ENCODE data around the gene SOST.

The SOST gene

DNA sequence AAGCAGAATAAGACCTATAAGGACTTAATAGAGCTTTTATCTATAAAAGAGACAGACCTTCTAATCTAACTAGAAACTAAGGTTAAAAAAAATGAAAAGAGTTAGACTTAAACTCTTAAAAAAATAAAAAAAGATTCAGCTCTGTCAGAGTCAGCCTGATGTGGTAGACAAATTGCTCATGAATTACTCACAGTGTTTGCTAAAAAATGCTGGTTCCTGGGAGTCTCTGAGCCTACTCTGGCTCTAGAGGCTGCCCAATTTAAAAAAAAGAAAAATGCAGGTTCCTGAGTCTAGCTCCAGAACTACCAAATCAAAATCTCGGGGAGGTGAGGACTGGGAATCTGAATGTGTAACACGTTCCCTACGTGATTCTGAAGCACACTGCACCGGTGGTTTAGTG, 18.1 kb downstream of the SOST start:
- no peak for DNase-seq

DNA sequence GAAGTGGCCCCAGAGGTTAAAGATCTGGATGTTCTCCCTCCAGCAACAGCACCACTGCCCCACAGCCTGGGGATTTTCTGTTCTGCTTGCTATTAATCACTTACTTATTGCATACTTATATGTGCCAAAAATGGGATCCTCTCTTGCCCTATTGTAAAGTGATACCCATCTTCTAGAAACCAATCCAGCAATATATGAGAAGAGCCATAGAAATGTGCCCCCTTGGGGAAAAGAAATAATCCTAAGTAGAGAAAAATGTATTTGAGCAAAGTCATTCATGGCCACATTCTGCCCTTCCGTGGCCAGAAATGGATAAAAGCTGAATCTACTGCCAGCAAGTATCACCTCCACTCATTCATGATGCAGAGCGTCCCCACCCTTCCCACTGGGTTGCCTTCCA, 20.9 kb downstream of the SOST start:
- DNase-seq: no peak

DNA sequence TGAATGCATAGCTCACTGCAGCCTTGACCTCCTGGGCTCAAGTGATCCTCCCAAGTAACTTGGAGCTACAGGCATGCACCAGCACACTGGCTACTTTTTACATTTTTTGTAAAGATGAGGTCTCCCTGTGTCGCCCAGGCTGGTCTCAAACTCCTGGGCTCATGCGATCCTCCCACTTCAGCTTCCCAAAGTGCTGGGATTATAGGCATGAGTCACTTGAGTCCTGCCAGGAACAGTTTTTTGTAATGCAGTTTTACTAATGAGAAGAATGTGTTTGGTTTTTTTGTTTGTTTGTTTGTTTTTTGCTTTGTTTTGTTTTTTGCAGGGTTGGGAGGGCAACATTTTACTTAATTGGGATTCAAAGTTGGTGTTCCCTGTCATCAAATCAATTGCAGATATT, 22.2 kb downstream of the SOST start:
- DNase-seq: no peak

DNA sequence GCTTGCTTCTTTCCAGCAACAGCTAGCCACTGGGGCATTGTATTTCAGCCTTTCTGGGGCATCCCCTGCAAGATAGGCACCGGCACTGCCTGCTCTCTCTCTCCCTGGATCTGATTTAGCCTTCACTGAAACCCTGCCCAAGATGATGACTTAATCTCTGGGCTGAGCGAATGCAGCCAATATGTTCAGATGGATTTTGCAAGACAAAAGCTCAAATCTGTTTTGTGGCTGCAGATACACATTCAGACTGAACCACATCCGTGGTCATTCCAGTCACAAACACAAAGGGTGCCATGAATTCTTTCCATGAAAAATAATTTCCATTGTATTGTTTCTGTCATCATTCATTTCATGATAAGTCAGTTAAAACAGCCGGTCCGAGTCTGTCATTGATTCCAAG, 24.2 kb downstream of the SOST start:
- no peak for DNase-seq

DNA sequence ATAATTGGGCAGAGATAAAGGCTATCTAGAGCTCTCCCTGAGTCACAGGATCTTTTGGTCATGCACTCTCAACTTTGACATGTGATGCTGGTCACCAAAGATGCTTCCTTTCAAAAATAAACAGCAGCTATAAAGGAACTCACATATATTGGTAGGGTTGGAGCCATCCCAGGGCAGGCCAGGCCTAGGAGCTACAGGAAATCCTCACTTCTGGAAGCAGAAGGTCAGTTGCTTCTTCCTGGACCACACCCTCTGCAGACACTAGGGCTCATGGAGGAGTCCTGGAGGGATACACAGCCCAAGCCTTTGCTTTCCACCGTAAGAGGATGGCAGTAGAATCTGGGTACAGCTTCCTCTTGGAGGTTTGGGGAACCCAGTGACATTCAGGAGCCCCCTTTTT, 24.6 kb downstream of the SOST start:
- no peak for DNase-seq

DNA sequence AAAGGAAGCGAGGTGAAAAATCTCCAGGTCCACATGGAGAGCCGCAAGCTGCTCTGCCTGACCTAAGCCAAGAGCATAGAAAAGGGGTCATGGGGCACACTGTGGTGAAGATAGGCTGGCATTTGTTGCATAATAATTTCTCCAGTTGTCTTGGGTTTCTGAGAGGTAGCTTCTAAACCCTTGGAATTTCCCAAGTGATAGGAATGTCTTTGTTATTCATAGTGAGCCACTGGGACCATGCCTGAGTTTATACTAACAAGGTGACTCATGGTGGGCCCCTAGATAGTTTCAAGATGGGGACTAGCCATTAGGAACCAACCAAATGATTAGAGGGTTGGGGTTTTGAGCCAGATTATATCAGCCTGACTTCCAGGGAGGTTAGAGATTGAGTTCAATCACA, 25.6 kb downstream of the SOST start:
- no peak for DNase-seq

DNA sequence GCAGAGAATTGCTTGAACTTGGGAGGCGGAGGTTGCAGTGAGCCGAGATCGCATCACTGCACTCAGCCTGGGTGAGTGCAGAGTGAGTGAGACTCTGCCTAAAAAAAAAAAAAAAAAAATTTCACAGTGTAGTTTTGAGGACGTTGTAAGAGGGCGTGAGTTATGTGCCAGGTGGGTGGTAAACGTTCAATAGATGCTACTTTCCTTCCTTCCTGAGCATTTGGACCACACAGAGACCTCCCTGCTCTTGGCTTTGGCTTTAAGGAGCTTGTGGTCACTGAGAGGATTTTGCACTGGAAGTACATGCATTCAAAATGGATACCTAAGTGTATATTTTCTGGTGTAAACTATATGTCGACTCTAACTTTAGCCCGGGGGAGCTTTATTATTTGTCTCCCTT, 30.5 kb downstream of the SOST start:
- no peak for DNase-seq

DNA sequence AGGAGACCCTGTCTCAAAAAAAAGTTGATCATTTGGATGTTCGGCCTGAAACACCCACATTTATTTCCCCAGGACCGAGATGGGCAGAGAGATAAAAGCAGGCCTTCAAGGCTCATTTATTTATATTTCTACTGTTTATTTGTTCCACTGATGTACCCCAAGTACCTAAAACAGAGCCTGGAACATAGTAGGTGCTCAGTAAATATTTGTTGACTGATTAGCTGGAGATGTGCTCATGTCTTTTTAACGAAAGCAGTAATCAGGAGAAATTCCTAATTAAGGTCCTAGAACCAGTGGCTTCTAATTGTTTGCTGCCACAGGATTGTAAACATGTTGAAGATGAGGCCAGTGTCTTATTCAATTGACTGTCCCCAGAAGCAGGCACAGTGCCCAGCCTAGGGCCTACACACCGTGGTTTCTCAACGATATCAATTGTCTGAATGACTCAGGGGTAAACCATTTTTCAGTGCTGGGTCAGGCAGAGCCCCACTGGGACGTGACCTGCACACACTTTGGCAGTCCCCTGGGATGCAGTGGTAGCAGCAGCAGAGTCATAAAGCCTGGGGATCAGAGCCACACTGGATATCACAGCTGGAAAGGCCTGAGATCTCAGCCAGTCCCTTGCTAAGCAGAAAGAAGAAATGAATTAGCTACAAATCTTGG, 34.8 kb downstream of the SOST start:
- DNase-seq: no peak

DNA sequence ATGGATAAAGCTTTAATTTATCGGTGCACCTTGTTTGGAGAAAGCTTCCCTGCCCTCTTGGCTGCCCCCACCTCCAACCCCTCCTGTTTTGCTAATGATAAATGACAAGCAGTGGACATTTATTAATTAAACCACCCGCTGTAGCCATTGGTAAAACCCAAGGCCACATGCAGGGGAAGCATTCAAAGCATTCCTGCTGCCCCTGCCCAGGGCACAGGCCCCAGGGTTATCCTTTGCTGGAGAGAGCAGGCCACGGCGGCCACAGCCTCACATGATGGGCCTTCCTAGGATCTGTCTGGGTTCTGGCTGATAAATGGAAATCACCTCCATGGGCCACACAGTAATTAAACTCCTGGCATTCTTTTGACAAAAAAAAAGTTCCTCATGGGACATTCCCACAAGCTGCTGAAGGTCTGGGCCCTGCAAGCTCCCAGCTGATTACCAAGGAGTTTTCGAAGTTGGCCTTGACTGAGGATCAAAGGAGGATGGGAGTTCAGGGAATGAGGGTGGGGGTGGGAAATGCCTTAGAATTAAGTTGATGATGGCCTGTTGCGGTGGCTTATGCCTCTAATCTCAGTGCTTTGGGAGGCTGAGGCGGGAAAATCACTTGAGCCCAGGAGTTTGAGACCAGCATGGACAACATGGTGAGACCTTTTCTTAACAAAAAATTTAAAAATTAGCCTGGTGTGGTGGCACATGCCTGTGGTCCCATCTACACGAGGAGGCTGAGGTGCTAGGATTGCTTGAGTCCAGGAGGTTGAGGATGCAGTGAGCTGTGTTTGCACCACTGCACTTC, 35.5 kb downstream of the SOST start:
- no peak for DNase-seq

DNA sequence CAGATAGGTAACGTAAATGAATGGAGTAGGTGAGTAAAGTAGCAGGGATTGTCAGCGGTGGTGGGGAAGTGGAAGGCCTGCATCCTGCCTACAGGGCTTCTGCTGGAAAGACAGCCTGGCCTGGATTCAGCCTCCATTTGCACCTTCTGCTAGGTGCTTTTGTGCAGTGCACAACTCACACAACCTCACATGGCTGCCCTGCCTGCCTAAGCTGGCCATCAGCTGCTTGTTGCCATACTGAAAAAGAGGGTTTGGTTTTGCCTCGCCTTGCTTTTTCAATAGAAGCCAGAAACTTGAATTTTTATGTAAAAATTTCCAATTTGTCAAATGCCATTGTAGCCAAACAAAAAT, 36.3 kb downstream of the SOST start:
- no peak for DNase-seq

DNA sequence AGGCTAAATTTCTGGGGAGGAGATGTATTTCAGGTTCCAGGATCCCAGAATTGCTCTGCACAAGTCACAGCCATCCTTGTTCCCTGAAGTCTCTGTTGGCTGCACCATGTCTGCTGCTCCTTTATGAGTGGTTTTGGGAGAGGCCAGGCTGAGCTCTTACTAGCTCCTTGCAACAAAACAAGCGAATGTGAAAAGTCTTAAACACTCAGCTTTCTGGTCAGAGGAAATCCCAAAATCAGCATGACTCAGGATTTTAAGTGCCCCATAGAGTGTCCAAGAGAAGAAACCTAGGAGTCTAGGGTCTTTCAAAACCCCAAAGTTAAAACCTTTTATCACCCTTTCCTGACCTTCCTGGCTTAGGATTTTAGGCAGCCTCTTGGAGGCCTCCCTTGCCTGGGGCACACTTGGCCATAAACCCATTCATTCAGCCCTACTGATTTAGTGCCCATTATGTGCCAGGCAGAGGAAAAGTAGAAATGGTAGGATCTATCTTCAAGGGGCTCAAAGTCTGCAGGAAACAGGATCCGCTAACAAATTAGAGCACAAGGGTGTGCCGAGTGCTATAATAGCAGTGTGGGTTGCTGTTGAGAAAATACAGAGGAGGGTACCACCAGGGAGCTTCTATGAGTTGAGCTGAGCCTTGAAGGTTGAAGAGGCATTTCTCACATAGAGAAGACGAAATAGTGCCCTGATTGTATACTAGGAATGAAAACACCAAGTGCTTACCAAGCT, 36.9 kb downstream of the SOST start:
- no peak for DNase-seq

DNA sequence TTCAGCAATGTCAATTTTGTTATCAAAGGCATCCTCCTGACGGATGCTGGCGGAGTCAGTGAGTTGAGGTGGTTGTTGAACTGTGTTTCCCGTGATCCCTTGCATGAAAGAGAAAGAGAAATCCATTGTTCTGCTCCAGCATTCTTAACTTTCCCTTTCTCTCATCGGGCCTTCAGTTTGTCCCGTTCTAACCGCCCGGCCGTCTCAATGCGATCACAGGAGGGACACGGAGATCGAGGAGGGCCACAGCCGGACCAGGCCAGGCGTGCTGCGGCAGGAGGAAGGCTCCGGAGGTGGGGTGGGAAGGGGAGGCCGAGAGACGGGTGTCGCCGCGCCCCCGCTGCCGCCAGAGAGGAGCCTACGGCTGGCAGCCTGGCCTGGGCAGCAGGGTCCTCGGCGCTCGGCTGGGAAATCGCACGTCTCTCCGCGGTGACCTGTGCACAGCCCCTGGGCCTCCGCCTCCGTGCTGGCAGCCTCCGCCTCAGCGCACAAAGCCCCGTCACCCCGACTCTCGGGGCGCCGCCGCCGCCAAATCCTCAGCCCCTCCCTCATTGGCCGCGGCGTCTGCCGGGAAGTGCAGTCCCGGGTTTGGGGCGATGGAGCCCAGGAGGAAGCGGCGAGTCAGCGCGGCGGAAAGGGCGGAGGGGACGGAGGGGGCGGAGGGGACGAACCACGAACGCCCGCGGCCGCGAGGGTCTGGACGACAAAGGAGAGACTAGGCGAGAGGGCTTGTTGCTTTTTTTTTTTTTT, 38.1 kb downstream of the SOST start:
- DNase-seq: peak; percentile 83

DNA sequence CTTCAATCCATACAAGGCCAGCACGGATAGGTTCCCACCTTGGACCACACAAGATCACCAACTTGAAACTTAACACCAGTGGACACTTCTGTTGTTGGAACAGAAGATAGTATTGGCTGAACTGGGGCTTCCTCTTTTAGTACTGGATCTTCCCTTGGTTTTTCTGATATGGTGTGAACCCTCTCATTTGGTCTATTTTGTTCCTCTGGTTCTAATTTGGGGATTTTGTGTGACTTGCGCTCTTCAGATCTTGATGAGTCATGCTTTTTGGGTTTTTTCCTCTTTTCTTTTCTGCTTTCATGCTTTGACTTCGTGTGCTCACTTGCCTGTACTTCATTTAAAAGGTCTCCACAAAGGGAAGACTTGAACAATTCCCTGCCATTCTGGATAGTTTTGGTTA, 39.0 kb downstream of the SOST start:
- no peak for DNase-seq

DNA sequence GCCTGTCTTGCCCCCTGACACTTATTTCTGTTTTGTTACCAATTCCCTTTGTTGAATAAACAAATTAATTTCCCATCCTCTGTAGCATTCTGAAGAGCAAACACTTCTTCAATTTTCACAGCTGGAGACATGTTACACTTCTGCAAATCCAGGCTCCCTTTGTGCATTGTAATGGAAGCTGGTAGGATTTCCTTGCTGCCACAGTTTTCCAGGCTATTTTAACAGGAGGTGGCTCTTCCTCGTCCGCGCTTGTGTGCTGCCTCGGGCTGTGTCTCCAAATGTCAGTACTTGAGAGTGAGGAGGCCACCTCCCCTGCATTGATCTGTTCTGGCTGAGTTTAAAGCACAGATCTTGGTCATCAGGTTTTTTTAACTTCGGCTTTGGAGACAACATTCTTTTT, 40.0 kb downstream of the SOST start:
- no peak for DNase-seq

DNA sequence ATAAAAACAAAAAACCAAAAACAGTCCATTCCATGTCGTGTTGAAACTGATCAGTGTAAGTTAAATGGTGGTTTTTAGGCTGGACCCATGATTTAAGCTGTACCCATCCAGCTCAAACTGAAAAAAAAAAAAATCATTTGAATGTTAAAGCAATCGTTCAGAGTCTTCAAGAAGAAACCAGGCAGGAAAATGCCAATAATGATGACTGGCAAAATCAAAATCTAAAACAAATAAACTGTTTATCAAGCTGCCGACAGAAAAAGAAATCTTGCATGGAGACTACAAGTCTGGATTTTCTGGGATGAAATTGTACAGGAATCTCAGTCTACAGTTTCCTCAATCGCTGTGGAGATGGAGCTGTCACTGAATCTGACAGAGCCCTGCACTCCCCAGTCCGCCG, 40.7 kb downstream of the SOST start:
- no peak for DNase-seq

DNA sequence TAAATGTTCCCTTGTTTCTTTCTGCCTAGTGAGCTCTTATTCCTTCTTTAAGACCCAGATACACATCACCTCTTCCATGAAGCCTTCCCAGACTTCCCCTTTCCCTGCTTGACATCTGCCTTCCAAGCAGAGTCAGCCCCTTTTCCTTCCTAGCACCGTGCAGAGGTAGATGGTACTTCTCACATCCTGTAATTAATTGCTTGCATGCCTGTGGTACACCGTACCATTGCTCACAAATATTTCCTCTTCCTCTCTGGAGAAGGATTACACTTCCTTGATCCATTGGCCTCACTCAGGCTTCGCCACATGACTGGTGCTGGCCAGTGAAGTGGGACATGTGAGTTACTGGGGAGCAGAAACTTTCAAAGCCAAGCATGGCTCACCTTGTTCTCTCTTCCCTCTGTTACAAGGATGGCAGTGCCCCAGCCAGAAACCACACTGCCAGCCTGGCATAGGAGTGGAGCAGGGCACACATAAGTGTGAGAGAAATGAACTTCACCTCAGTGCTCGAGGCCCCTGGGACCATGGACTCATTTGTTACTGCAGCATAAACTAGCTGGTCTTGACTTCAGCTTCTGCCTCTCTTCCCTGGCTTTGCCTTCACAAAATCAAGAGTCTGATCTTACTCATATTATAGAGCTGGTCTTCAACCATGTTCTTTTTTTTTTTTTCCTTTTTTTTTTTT, 44.0 kb downstream of the SOST start:
- no peak for DNase-seq

DNA sequence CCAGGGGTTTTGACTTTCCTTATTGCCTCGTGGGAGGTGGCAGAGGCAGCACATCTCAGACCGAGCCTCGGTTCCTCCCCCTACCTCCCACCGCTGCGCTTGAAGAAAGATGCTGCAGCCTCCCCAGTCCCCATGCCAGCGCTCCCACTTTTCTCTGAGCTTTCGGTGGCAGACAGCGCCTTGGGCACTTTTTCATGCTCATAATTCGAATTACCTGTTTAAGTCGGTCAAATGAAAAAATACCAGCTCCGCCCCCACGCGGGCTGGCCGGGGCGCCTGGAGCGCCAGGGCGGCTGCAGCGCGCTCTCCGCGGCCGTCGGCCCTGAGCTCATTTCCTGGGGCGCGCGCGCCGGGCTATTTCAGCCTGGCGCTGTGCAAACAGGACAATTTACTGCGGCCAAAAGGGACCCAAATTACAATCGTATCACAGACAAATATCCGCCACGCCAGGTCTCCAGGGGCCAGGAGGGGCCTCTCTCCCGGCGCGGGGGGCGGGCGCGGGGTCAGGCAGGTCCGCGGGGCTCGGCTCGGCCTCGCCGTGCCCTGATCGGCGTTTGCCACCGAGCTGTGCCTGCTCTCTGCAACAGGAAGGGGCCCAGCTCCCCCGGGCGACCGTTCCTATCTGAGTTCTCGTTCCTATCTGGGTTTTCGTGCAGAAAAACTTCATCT, 45.0 kb downstream of the SOST start:
- DNase-seq: no peak

DNA sequence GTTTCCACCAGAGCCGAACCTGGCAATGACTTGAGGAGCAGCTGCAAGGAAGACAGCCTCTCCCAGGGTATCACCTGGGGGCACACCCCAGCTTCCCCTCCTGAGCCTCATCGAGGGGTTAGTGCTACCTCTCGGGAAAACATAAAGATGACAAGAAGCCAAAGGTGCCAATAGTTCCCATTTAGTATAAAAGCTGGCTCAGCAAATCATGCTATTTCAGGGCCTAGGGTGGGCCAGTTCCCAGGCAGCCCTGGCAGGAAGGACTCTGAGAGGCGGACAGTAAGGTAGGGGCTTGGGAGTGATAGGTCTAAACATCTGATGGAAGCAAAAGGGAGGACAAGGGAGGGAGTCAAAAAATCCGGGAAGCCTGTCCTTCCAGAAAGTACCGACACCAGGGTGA, 46.2 kb downstream of the SOST start:
- no peak for DNase-seq

DNA sequence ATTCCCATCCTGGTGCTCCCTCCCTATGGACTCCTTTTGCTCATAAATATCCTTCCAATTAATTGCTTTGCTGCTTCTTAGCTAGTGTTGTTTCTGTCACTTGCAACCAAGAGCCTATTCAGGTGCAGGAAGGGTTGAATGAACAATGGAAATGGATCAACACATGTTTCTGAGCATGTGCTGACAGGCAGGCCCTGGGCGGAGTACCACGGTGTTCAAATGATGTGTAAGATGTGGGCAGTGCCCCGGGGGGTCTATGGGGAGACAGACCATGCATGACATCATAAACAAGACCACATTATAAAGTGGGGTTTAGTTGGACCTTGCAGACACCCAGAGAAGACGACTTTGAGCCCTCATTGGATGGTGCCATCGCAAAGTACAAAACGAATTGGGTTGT, 48.5 kb downstream of the SOST start:
- DNase-seq: no peak

DNA sequence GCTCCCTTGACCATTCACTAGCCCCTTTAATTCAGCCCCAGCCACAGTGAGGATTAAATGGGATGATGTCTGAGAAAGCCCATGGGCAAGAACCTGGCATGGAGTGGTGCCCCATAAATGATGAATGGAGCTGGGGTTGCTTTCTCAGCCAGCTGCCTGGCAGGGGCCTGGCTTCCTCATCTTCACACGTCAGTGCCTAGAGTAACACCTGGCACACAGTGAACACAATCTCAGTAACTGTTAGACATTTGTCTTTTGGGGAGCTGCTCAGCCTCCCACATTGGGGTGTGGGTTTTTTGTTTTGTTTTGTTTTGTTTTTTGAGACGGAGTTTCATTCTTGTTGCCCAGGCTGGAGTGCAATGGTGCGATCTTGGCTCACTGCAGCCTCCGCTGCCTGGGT, 49.4 kb downstream of the SOST start:
- no peak for DNase-seq

DNA sequence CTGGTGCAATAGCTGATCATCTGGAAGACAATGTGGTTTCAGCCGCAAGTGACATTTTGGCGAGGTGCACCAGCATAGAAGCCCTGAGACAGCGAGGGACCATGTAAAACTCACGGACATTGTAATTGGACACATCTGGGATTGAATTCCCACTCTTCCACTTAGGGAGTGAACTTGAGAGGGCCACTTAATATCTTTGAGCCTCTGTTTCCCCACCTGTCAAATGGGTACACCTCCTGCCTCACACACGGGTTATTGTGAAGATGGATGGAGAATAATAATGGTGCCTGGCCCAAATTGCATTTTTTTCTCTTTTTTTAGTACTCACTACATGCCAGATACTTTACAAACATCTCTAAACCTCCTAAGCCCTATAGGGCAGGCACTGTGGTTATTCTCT, 51.4 kb downstream of the SOST start:
- DNase-seq: no peak

DNA sequence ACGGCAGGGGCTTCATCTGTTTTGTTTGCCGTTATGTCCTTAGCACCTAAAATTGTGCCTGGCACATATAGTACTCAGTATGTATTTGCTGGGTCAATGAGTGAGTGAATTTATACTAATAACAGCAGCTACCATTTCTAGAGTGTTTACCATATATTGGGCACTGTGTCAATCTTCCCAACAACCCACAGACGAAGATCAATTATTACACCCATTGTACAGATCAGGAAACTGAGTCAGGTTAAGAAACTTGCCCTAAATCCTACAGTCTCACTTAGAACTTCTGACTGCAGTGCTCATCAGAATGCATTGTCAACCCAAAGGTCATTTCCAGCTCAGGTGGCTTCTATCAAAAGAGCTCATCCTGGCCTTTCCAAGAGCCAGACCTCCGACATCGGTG, 52.4 kb downstream of the SOST start:
- no peak for DNase-seq
